ENCODE data around the gene THRA.

Gene THRA

GRCh38 chr17:40099619-40100418 lies 37.1 kb downstream of the THRA start:
- no peak for DNase-seq

GRCh38 chr17:40100419-40100668 lies 37.6 kb downstream of the THRA start, which contains the start of gene NR1D1:
TSS of gene NR1D1 (minus strand) at chr17:40100589. CDS start at chr17:40100094, 495 bp downstream.
- DNase-seq, result no peak

GRCh38 chr17:40100669-40101366 lies 38.1 kb downstream of the THRA start:
- DNase-seq, result peak; percentile 80

GRCh38 chr17:40101367-40102210 lies 38.8 kb downstream of the THRA start:
- DNase-seq, result no peak

GRCh38 chr17:40103071-40103661 lies 40.4 kb downstream of the THRA start:
- DNase-seq, result no peak

GRCh38 chr17:40103688-40104087 lies 40.9 kb downstream of the THRA start:
- DNase-seq, result no peak

- DNase-seq, result no peak
Observed at GRCh38 chr17:40104594-40105486, 42.1 kb downstream of the THRA start.

- DNase-seq, result no peak
Observed at GRCh38 chr17:40105861-40106759, 43.3 kb downstream of the THRA start.

GRCh38 chr17:40106760-40107521 lies 44.2 kb downstream of the THRA start:
- DNase-seq, result no peak

- no peak for DNase-seq
Observed at GRCh38 chr17:40107522-40108174, 44.9 kb downstream of the THRA start.

GRCh38 chr17:40108970-40109824 lies 46.4 kb downstream of the THRA start:
- DNase-seq, result no peak

- no peak for DNase-seq
Observed at GRCh38 chr17:40110026-40110845, 47.5 kb downstream of the THRA start.

- peak; percentile 61 for DNase-seq
Observed at GRCh38 chr17:40111221-40112128, 48.7 kb downstream of the THRA start.

GRCh38 chr17:40112191-40112711 lies 49.5 kb downstream of the THRA start:
- no peak for DNase-seq

GRCh38 chr17:40112718-40113109 lies 49.9 kb downstream of the THRA start:
- no peak for DNase-seq

Data from activated T-cell treated with anti-CD3 and anti-CD28 coated beads for 4 hours (primary cell).